Thyroid gland (tissue), 4 donors: Measurements from ENCODE around the gene TLDC2. TPM values are rescaled to one million over a fixed set of nuclear protein-coding genes. Genes with fewer than 3 reads are reported as not detected.

Experiments used
- DNase-seq, 2 donors: peaks; one replicate each; pipeline ENCODE4 v3.0.0-alpha.2; 2019
- H3K27ac ChIP-seq, 3 donors: fragments of 200-600 bp; sonication (generic); 1 replicate in 2 of 3; 2 replicates in 1 of 3; pipeline ENCODE4 v1.5.1; 2016 to 2019; ENCODE audit warnings: mild to moderate bottlenecking in 1 of 3, moderate library complexity in 1 of 3
- H3K27me3 ChIP-seq: fragments of 200-600 bp; sonication (generic); one replicate; pipeline ENCODE4 v1.5.1; 2019
- H3K36me3 ChIP-seq, 2 donors: fragments of 200-600 bp; sonication (generic); one replicate each; pipeline ENCODE4 v1.5.1; 2016 to 2019
- H3K4me1 ChIP-seq, 2 donors: fragments of 200-600 bp; sonication (generic); one replicate each; pipeline ENCODE4 v1.5.1; 2017 to 2019
- H3K4me3 ChIP-seq, 3 donors: fragments of 200-600 bp; sonication (generic); replicated peaks in 1 of 3; 1 replicate in 2 of 3; 2 replicates in 1 of 3; pipeline ENCODE4 v1.5.1; 2016; ENCODE audit warnings: mild to moderate bottlenecking in 1 of 3
- H3K9me3 ChIP-seq: fragments of 200-600 bp; sonication (generic); one replicate; pipeline ENCODE4 v1.5.1; 2017
- POLR2A ChIP-seq, 2 donors: fragments of 450-650 bp; IDR thresholded peaks; one replicate each; pipeline ENCODE4 v1.6.1; 2017; ENCODE audit warnings: antibody characterized with exemption in 2 of 2, mild to moderate bottlenecking in 2 of 2, moderate library complexity in 1 of 2
- WGBS, 2 donors: methylation state at CpG; one replicate each; pipeline ENCODE4 v1.1.5; 2017; 5-methylcytosine and 5-hydroxymethylcytosine counted together
- intact Hi-C: fragments of 100-400 bp; cut with DNase I; formaldehyde crosslinking; loops from one replicate; pipeline ENCODE4 v1.15.1; 2023
- total RNA-seq, 4 donors: library from RNA; depleted of rRNA; stranded (reverse); fragments of >200 nt; gene quantifications; one replicate each; pipeline ENCODE4 v1.2.3, GENCODE V29; 2016
- TF ChIP-seq, protein P1 (sequence below), 6 experiments: fragments of 200-600 bp in 3 of 6; fragments of 450-650 bp in 3 of 6; sonication (generic) in 3 of 6; IDR thresholded peaks; one replicate each; pipeline ENCODE4 v1.5.1; 2016 to 2019; ENCODE audit warnings: antibody characterized with exemption in 6 of 6, mild to moderate bottlenecking in 2 of 6, inconsistent platforms in 1 of 6, moderate library complexity in 1 of 6

Gene TLDC2
- total RNA-seq, 4 donors from 2014 or later = 0.45 to 2.5 (median 1.1) TPM

DNA sequence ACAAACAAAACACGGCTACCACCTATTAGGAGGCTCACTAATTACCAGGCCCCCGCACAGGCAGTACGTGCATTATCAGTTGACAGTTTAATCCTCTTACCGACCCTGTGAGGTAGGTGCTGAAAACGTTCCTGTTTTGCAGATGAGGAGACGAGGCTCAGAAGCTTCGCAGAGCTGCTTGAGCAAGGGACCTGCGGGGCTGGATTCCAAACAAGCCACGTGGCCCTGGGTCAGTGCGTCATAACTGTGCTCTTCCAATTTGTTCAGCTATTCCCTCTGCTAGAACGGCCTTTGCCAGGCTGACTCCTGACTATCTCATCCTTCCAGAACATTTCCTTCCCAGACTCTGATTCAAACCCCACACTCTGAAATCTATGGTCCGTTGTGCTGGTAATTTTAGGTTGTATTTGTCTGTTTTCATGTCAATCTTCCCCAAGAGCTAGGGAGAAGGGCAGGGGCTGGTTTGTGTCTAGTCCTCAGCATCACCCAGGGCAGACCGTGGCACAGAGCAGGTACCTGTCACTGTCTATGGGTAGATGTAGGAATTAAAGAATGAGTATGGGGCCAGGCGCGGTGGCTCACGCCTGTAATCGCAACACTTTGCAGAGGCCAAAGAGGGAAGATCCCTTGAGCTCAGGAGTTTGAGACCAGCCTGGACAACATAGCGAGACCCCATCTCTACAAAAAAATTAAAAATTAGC, 28.8 kb upstream of the TLDC2 start:
- Histone ChIP-seq H3K27me3 (no peaks in the 10 kb centered on the region), H3K27ac (peak overlapping the region; percentile 48 to 82 (median 78)), H3K9me3 (no peaks in the 10 kb centered on the region), H3K4me1 (peaks cover 19 to 73% of the 10 kb centered on the region in 2 donors), H3K4me3 (no peak overlapping the region), H3K36me3 (no peaks in the 10 kb centered on the region)
- intact Hi-C loops = no loop called here
- TF ChIP-seq, protein P1, sequence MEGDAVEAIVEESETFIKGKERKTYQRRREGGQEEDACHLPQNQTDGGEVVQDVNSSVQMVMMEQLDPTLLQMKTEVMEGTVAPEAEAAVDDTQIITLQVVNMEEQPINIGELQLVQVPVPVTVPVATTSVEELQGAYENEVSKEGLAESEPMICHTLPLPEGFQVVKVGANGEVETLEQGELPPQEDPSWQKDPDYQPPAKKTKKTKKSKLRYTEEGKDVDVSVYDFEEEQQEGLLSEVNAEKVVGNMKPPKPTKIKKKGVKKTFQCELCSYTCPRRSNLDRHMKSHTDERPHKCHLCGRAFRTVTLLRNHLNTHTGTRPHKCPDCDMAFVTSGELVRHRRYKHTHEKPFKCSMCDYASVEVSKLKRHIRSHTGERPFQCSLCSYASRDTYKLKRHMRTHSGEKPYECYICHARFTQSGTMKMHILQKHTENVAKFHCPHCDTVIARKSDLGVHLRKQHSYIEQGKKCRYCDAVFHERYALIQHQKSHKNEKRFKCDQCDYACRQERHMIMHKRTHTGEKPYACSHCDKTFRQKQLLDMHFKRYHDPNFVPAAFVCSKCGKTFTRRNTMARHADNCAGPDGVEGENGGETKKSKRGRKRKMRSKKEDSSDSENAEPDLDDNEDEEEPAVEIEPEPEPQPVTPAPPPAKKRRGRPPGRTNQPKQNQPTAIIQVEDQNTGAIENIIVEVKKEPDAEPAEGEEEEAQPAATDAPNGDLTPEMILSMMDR (IDR thresholded peaks at IDR 0.05) = no peak
- WGBS, 2 donors = 75 to 78% methylated on average over 18 of the region's 18 CpGs
- peak; percentile 42 to 43 for DNase-seq

DNA sequence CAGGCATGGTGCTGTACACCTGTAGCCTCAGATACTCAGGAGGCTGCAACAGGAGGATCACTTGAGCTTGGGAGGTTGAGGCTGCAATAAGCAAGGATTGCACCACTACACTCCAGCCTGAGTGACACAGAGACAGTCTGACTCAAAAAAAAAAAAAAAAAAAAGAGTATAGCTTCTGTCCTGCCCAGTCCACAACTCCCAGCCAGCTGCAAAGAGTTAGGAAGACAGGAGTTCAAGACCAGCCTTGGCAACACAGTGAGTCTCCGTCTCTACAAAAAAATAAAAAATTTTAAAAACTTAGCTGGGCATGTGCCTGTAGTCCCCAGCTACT, 28.3 kb upstream of the TLDC2 start:
- WGBS, 2 donors = 78 to 84% methylated on average over 1 of the region's 1 CpG
- no peaks in the 10 kb centered on the region for H3K27me3 ChIP-seq
- no peaks in the 10 kb centered on the region for H3K9me3 ChIP-seq
- H3K4me3 ChIP-seq = no peak overlapping the region
- intact Hi-C loops = no loop called here
- no peak for TF ChIP-seq POLR2A (IDR thresholded peaks at IDR 0.05)
- TF ChIP-seq, protein P1 (IDR thresholded peaks at IDR 0.05) = no peak
- H3K27ac ChIP-seq = peak overlapping the region; percentile 48 to 82 (median 78)
- DNase-seq = no peak
- H3K4me1 ChIP-seq = peaks cover 19 to 76% of the 10 kb centered on the region in 2 donors
- H3K36me3 ChIP-seq = no peaks in the 10 kb centered on the region

DNA sequence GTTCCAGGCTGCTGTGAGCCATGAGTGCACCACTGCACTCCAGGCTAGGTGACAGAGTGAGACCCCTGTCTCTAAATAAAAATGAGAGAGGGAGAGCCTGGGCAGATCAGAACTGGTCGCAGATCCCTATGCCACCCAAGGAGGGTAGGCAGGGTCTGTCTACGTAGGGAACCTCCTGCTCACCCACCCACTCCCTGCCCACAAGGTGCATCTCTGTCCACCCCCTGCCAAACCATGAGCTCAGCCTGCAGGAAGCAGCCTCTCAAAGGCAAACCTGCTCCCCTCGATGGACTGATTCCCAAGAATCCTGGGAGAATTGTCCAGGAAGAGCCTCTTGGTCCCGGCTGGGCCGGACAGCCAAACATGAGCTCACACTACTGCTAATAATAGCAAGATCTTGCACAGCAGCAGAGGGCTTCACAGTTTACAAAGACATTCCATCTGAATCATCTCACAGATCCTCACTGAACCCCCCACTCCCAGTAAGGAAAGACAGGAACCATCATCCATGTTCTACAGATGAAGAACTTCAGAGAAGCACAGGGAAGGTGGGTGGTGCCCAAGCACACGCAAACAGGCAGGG, 27.8 kb upstream of the TLDC2 start:
- 68 to 86% methylated on average over 3 to 5 of the region's 6 CpGs for WGBS, 2 donors
- DNase-seq = no peak
- Histone ChIP-seq H3K27ac (peak overlapping the region; percentile 48 to 82 (median 78)), H3K27me3 (no peaks in the 10 kb centered on the region), H3K4me1 (peaks cover 19 to 73% of the 10 kb centered on the region in 2 donors), H3K9me3 (no peaks in the 10 kb centered on the region), H3K36me3 (no peaks in the 10 kb centered on the region), H3K4me3 (no peak overlapping the region)
- intact Hi-C loops = no loop called here
- TF ChIP-seq, protein P1 (IDR thresholded peaks at IDR 0.05) = no peak
- TF ChIP-seq POLR2A (IDR thresholded peaks at IDR 0.05) = no peak

DNA sequence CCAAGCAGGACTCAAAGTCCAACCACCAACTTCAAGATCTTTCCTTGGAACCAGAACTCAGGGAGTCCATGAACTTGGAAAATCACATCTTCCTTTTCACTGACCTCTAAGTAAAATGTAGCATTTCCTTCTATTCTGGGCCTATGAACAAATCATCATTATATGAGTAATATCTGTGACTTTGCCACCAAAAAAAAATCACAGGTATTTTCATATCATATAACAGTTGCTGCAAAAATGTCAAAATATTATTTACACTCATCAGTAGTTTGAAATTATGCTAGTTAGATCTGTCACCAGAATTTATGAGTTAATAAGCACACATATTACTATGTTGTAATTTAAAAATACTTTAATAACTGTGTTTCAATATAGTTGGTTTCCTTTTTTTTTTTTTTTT, 27.3 kb upstream of the TLDC2 start:
- H3K4me1 ChIP-seq = peaks cover 15 to 73% of the 10 kb centered on the region in 2 donors
- DNase-seq = no peak
- H3K9me3 ChIP-seq = no peaks in the 10 kb centered on the region
- no peaks in the 10 kb centered on the region for H3K27me3 ChIP-seq
- H3K4me3 ChIP-seq = no peak overlapping the region
- peak overlapping the region; percentile 48 to 82 (median 78) for H3K27ac ChIP-seq
- no peaks in the 10 kb centered on the region for H3K36me3 ChIP-seq
- intact Hi-C loops = no loop called here
- TF ChIP-seq POLR2A (IDR thresholded peaks at IDR 0.05) = no peak
- TF ChIP-seq, protein P1 (IDR thresholded peaks at IDR 0.05) = no peak

DNA sequence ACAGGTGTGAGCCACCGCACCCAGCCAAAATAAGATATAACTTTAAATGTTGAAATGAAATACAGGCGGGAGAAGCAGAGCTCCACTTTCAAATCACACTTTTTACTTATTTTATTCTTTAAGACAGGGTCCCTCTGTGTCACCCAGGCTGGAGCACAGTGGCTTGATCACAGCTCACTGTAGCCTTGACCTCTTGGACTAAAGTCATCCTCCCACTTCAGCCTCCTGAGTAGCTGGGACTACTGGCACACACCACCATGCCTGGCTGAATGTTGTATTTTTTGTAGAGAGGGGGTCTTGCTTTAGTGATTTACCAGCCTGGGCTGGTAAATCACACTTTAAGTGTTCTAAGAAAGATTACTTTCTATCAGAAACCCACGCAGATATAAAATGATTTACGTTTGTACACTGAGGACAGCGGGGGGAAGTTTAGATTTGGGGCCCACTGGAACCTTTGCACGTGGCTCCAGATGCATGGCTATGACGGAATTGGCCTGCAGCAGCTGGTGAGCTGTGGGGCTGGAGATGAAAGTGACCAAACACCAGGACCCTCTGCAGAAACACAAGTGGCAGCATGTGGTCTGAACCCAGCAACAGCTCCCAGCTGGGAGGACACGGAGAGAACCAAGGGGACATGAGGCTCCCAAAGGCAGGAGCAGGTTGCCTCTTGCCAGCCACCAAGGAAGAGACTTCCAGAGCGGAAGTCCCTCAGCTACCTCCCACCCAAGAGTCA, 26.4 kb upstream of the TLDC2 start:
- H3K36me3 ChIP-seq = no peaks in the 10 kb centered on the region
- H3K9me3 ChIP-seq = no peaks in the 10 kb centered on the region
- WGBS, 2 donors = 86 to 93% methylated on average over 9 of the region's 9 CpGs
- no peaks in the 10 kb centered on the region for H3K27me3 ChIP-seq
- H3K4me1 ChIP-seq = peaks cover 18 to 73% of the 10 kb centered on the region in 2 donors
- DNase-seq = no peak
- TF ChIP-seq, protein P1 (IDR thresholded peaks at IDR 0.05) = no peak
- TF ChIP-seq POLR2A (IDR thresholded peaks at IDR 0.05) = no peak
- H3K4me3 ChIP-seq = no peak overlapping the region
- H3K27ac ChIP-seq = peak overlapping the region in 1 of 3 donors; percentile 27
- intact Hi-C loops = no loop called here
